Measurements from ENCODE around the gene FAM167B.

DNA sequence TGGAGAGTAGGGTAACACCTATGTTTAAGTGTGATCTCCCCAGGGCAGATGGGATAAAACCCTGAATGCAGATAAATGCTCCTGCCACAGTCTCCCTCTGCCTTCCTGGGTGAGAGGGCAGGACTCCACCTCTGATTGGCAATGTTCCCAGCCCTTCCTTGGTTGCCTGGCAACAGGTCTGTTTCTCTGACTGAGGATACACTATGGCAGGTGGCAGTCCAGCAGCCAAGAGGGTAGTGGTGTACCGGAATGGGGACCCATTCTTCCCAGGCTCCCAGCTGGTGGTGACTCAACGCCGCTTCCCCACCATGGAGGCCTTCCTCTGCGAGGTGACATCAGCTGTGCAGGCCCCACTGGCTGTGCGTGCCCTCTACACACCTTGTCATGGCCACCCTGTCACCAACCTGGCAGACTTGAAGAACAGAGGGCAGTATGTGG lies 38.1 kb upstream of the FAM167B start, which contains the start of gene DCDC2B:
- TF ChIP-seq, protein P1, sequence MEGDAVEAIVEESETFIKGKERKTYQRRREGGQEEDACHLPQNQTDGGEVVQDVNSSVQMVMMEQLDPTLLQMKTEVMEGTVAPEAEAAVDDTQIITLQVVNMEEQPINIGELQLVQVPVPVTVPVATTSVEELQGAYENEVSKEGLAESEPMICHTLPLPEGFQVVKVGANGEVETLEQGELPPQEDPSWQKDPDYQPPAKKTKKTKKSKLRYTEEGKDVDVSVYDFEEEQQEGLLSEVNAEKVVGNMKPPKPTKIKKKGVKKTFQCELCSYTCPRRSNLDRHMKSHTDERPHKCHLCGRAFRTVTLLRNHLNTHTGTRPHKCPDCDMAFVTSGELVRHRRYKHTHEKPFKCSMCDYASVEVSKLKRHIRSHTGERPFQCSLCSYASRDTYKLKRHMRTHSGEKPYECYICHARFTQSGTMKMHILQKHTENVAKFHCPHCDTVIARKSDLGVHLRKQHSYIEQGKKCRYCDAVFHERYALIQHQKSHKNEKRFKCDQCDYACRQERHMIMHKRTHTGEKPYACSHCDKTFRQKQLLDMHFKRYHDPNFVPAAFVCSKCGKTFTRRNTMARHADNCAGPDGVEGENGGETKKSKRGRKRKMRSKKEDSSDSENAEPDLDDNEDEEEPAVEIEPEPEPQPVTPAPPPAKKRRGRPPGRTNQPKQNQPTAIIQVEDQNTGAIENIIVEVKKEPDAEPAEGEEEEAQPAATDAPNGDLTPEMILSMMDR (IDR thresholded peaks at IDR 0.05) = no peak
- TF ChIP-seq HOXB13 (CRISPR knock-in tag; IDR thresholded peaks at IDR 0.05; ENCODE audit: low read depth) = no peak
- no peak for TF ChIP-seq ESRRA (IDR thresholded peaks at IDR 0.05; ENCODE audit: borderline replicate concordance, low read length)
- TF ChIP-seq RAD21 (conservative IDR thresholded peaks at IDR 0.05 in 1 of 2, IDR thresholded peaks at IDR 0.05 in 1 of 2) = no peak
- TF ChIP-seq SREBF2 (IDR thresholded peaks at IDR 0.05) = no peak
- TF ChIP-seq, protein P2, sequence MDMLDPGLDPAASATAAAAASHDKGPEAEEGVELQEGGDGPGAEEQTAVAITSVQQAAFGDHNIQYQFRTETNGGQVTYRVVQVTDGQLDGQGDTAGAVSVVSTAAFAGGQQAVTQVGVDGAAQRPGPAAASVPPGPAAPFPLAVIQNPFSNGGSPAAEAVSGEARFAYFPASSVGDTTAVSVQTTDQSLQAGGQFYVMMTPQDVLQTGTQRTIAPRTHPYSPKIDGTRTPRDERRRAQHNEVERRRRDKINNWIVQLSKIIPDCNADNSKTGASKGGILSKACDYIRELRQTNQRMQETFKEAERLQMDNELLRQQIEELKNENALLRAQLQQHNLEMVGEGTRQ (IDR thresholded peaks at IDR 0.05) = no peak
- TF ChIP-seq RFX5 (IDR thresholded peaks at IDR 0.05) = no peak
- no peak for TF ChIP-seq CEBPB (IDR thresholded peaks at IDR 0.05)
- TF ChIP-seq, protein P3, sequence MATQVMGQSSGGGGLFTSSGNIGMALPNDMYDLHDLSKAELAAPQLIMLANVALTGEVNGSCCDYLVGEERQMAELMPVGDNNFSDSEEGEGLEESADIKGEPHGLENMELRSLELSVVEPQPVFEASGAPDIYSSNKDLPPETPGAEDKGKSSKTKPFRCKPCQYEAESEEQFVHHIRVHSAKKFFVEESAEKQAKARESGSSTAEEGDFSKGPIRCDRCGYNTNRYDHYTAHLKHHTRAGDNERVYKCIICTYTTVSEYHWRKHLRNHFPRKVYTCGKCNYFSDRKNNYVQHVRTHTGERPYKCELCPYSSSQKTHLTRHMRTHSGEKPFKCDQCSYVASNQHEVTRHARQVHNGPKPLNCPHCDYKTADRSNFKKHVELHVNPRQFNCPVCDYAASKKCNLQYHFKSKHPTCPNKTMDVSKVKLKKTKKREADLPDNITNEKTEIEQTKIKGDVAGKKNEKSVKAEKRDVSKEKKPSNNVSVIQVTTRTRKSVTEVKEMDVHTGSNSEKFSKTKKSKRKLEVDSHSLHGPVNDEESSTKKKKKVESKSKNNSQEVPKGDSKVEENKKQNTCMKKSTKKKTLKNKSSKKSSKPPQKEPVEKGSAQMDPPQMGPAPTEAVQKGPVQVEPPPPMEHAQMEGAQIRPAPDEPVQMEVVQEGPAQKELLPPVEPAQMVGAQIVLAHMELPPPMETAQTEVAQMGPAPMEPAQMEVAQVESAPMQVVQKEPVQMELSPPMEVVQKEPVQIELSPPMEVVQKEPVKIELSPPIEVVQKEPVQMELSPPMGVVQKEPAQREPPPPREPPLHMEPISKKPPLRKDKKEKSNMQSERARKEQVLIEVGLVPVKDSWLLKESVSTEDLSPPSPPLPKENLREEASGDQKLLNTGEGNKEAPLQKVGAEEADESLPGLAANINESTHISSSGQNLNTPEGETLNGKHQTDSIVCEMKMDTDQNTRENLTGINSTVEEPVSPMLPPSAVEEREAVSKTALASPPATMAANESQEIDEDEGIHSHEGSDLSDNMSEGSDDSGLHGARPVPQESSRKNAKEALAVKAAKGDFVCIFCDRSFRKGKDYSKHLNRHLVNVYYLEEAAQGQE (IDR thresholded peaks at IDR 0.05) = no peak
- TF ChIP-seq CHD4 (IDR thresholded peaks at IDR 0.05; ENCODE audit: borderline replicate concordance) = no peak
- TF ChIP-seq, protein P4, sequence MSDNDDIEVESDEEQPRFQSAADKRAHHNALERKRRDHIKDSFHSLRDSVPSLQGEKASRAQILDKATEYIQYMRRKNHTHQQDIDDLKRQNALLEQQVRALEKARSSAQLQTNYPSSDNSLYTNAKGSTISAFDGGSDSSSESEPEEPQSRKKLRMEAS (IDR thresholded peaks at IDR 0.05) = no peak
